ENCODE results near the gene IQCM.

Gene IQCM

GRCh38 chr4:149707862-149708261, 107.8 kb downstream of the IQCM start:
- 13% methylated on average over 1 of the region's 1 CpG for WGBS
- Histone ChIP-seq H3K14ac (ENCODE audit: low read length in 2 of 2) (no peak overlapping the region), H2AK5ac (ENCODE audit: low read length, severe bottlenecking) (no peak overlapping the region), H2AFZ (ENCODE audit: low read depth, low read length) (no peak overlapping the region), H2BK5ac (ENCODE audit: low read depth, low read length, poor library complexity, severe bottlenecking) (no peak overlapping the region), H4K8ac (ENCODE audit: low read length) (no peak overlapping the region), H3K9ac (ENCODE audit: low read length) (no peak overlapping the region), H2BK120ac (ENCODE audit: low read depth, low read length) (no peak overlapping the region), H3K4me2 (ENCODE audit: low read length, poor library complexity, severe bottlenecking) (no peak overlapping the region), H2BK12ac (ENCODE audit: low read length in 2 of 2) (peak overlapping the region in 1 of 2 experiments; percentile 24), H3K27ac (ENCODE audit: low read length, poor library complexity, severe bottlenecking) (no peak overlapping the region), H3K4me3 (ENCODE audit: insufficient read depth in 1 of 2, low read depth in 1 of 2, low read length in 2 of 2) (no peak overlapping the region), H3K79me1 (replicated peaks; ENCODE audit: low read length, poor library complexity, severe bottlenecking) (no peaks in the 10 kb centered on the region), H3K4ac (ENCODE audit: low read depth in 1 of 2, low read length in 2 of 2) (no peak overlapping the region), H3K18ac (ENCODE audit: low read depth in 1 of 2, low read length in 2 of 2) (no peak overlapping the region), H3K36me3 (ENCODE audit: control insufficient read depth in 1 of 2, insufficient read depth in 2 of 2, low read depth in 1 of 2, low read length in 2 of 2) (no peaks in the 10 kb centered on the region), H4K91ac (ENCODE audit: low read length) (no peak overlapping the region), H3K27me3 (ENCODE audit: control insufficient read depth in 1 of 2, insufficient read depth in 1 of 2, low read length in 2 of 2) (no peaks in the 10 kb centered on the region), H3K9me3 (ENCODE audit: control insufficient read depth, low read length) (no peaks in the 10 kb centered on the region), H3K4me1 (ENCODE audit: control insufficient read depth, insufficient read depth, low read depth, low read length) (peaks cover 2% of the 10 kb centered on the region), H3K23ac (ENCODE audit: low read length in 2 of 2) (no peak overlapping the region), H2BK15ac (ENCODE audit: low read depth, poor library complexity, severe bottlenecking) (no peak overlapping the region)
- no peak for DNase-seq

- Histone ChIP-seq H2AK5ac (ENCODE audit: low read length, severe bottlenecking) (no peak overlapping the region), H3K79me1 (replicated peaks; ENCODE audit: low read length, poor library complexity, severe bottlenecking) (no peaks in the 10 kb centered on the region), H3K4me3 (ENCODE audit: insufficient read depth in 1 of 2, low read depth in 1 of 2, low read length in 2 of 2) (no peak overlapping the region), H3K4me1 (ENCODE audit: control insufficient read depth, insufficient read depth, low read depth, low read length) (peaks cover 2% of the 10 kb centered on the region), H3K36me3 (ENCODE audit: control insufficient read depth in 1 of 2, insufficient read depth in 2 of 2, low read depth in 1 of 2, low read length in 2 of 2) (no peaks in the 10 kb centered on the region), H3K23ac (ENCODE audit: low read length in 2 of 2) (no peak overlapping the region), H3K18ac (ENCODE audit: low read depth in 1 of 2, low read length in 2 of 2) (no peak overlapping the region), H2BK15ac (ENCODE audit: low read depth, poor library complexity, severe bottlenecking) (no peak overlapping the region), H3K14ac (ENCODE audit: low read length in 2 of 2) (no peak overlapping the region), H3K27me3 (ENCODE audit: control insufficient read depth in 1 of 2, insufficient read depth in 1 of 2, low read length in 2 of 2) (no peaks in the 10 kb centered on the region), H2BK120ac (ENCODE audit: low read depth, low read length) (no peak overlapping the region), H3K4me2 (ENCODE audit: low read length, poor library complexity, severe bottlenecking) (no peak overlapping the region), H3K9me3 (ENCODE audit: control insufficient read depth, low read length) (no peaks in the 10 kb centered on the region), H4K8ac (ENCODE audit: low read length) (no peak overlapping the region), H2AFZ (ENCODE audit: low read depth, low read length) (no peak overlapping the region), H2BK5ac (ENCODE audit: low read depth, low read length, poor library complexity, severe bottlenecking) (no peak overlapping the region), H3K4ac (ENCODE audit: low read depth in 1 of 2, low read length in 2 of 2) (no peak overlapping the region), H3K9ac (ENCODE audit: low read length) (no peak overlapping the region), H3K27ac (ENCODE audit: low read length, poor library complexity, severe bottlenecking) (no peak overlapping the region), H4K91ac (ENCODE audit: low read length) (no peak overlapping the region), H2BK12ac (ENCODE audit: low read length in 2 of 2) (no peak overlapping the region)
- peak; percentile 67 for DNase-seq
These were observed 108.7 kb downstream of the IQCM start for GRCh38 chr4:149706942-149707341.

GRCh38 chr4:149702414-149703293, 113.0 kb downstream of the IQCM start:
- Histone ChIP-seq H2BK12ac (ENCODE audit: low read length in 2 of 2) (no peak overlapping the region), H2BK120ac (ENCODE audit: low read depth, low read length) (no peak overlapping the region), H3K4ac (ENCODE audit: low read depth in 1 of 2, low read length in 2 of 2) (no peak overlapping the region), H2BK5ac (ENCODE audit: low read depth, low read length, poor library complexity, severe bottlenecking) (no peak overlapping the region), H3K36me3 (ENCODE audit: control insufficient read depth in 1 of 2, insufficient read depth in 2 of 2, low read depth in 1 of 2, low read length in 2 of 2) (no peaks in the 10 kb centered on the region), H3K27ac (ENCODE audit: low read length, poor library complexity, severe bottlenecking) (no peak overlapping the region), H2AK5ac (ENCODE audit: low read length, severe bottlenecking) (no peak overlapping the region), H4K8ac (ENCODE audit: low read length) (no peak overlapping the region), H3K18ac (ENCODE audit: low read depth in 1 of 2, low read length in 2 of 2) (no peak overlapping the region), H3K9ac (ENCODE audit: low read length) (no peak overlapping the region), H3K14ac (ENCODE audit: low read length in 2 of 2) (no peak overlapping the region), H3K4me2 (ENCODE audit: low read length, poor library complexity, severe bottlenecking) (no peak overlapping the region), H2AFZ (ENCODE audit: low read depth, low read length) (no peak overlapping the region), H3K27me3 (ENCODE audit: control insufficient read depth in 1 of 2, insufficient read depth in 1 of 2, low read length in 2 of 2) (no peaks in the 10 kb centered on the region), H3K79me1 (replicated peaks; ENCODE audit: low read length, poor library complexity, severe bottlenecking) (no peaks in the 10 kb centered on the region), H3K9me3 (ENCODE audit: control insufficient read depth, low read length) (no peaks in the 10 kb centered on the region), H3K4me3 (ENCODE audit: insufficient read depth in 1 of 2, low read depth in 1 of 2, low read length in 2 of 2) (no peak overlapping the region), H2BK15ac (ENCODE audit: low read depth, poor library complexity, severe bottlenecking) (no peak overlapping the region), H3K23ac (ENCODE audit: low read length in 2 of 2) (no peak overlapping the region), H4K91ac (ENCODE audit: low read length) (no peak overlapping the region), H3K4me1 (ENCODE audit: control insufficient read depth, insufficient read depth, low read depth, low read length) (peaks cover 2% of the 10 kb centered on the region)
- 92% methylated on average over 2 of the region's 2 CpGs for WGBS
- no peak for DNase-seq

GRCh38 chr4:149701435-149702156, 114.0 kb downstream of the IQCM start:
- Histone ChIP-seq H3K4me3 (ENCODE audit: insufficient read depth in 1 of 2, low read depth in 1 of 2, low read length in 2 of 2) (no peak overlapping the region), H3K9me3 (ENCODE audit: control insufficient read depth, low read length) (no peaks in the 10 kb centered on the region), H3K79me1 (replicated peaks; ENCODE audit: low read length, poor library complexity, severe bottlenecking) (no peaks in the 10 kb centered on the region), H3K9ac (ENCODE audit: low read length) (no peak overlapping the region), H2AFZ (ENCODE audit: low read depth, low read length) (no peak overlapping the region), H3K23ac (ENCODE audit: low read length in 2 of 2) (no peak overlapping the region), H4K8ac (ENCODE audit: low read length) (no peak overlapping the region), H2BK15ac (ENCODE audit: low read depth, poor library complexity, severe bottlenecking) (no peak overlapping the region), H2BK120ac (ENCODE audit: low read depth, low read length) (no peak overlapping the region), H2BK12ac (ENCODE audit: low read length in 2 of 2) (no peak overlapping the region), H2AK5ac (ENCODE audit: low read length, severe bottlenecking) (no peak overlapping the region), H3K4me2 (ENCODE audit: low read length, poor library complexity, severe bottlenecking) (no peak overlapping the region), H3K18ac (ENCODE audit: low read depth in 1 of 2, low read length in 2 of 2) (no peak overlapping the region), H3K14ac (ENCODE audit: low read length in 2 of 2) (no peak overlapping the region), H3K4ac (ENCODE audit: low read depth in 1 of 2, low read length in 2 of 2) (no peak overlapping the region), H3K27ac (ENCODE audit: low read length, poor library complexity, severe bottlenecking) (no peak overlapping the region), H4K91ac (ENCODE audit: low read length) (no peak overlapping the region), H3K36me3 (ENCODE audit: control insufficient read depth in 1 of 2, insufficient read depth in 2 of 2, low read depth in 1 of 2, low read length in 2 of 2) (no peaks in the 10 kb centered on the region), H2BK5ac (ENCODE audit: low read depth, low read length, poor library complexity, severe bottlenecking) (no peak overlapping the region), H3K27me3 (ENCODE audit: control insufficient read depth in 1 of 2, insufficient read depth in 1 of 2, low read length in 2 of 2) (no peaks in the 10 kb centered on the region), H3K4me1 (ENCODE audit: control insufficient read depth, insufficient read depth, low read depth, low read length) (no peaks in the 10 kb centered on the region)
- no peak for DNase-seq
- WGBS: 100% methylated on average over 2 of the region's 2 CpGs
